HepG2 (cell line): ENCODE results near the gene CLTCL1. TPM values are rescaled to one million over a fixed set of nuclear protein-coding genes. Genes with fewer than 3 reads are reported as not detected.

Experiments
- PHB2 ChIP-seq: fragments of 450-650 bp; IDR thresholded peaks from 2 replicates; pipeline ENCODE4 v1.6.1; 2018; ENCODE audit not compliant: partially characterized antibody
- SRSF1 ChIP-seq: fragments of 200-400 bp; formaldehyde crosslinking; optimal IDR thresholded peaks from 2 replicates; pipeline ENCODE3; 2017; ENCODE audit warnings: mild to moderate bottlenecking, low read depth, low read length, moderate library complexity
- TARDBP ChIP-seq: sonication (generic); formaldehyde crosslinking; IDR thresholded peaks from 2 replicates; pipeline ENCODE4 v1.8.0; 2022; ENCODE audit warnings: mild to moderate bottlenecking, missing genetic modification reagents
- TCF7 ChIP-seq: sonication (generic); IDR thresholded peaks from 2 replicates; pipeline ENCODE4 v1.6.1; 2016; ENCODE audit warnings: antibody characterized with exemption, low read depth
- TP53 ChIP-seq: sonication (generic); formaldehyde crosslinking; conservative IDR thresholded peaks from 2 replicates; pipeline ENCODE4 v1.4.0; 2020; ENCODE audit warnings: missing genetic modification reagents
- ZBTB26 ChIP-seq: IDR thresholded peaks from 2 replicates; pipeline ENCODE4 v1.6.1; 2016; ENCODE audit warnings: missing compliant biosample characterization, missing genetic modification reagents, borderline replicate concordance
- ZNF235 ChIP-seq: sonication (generic); formaldehyde crosslinking; IDR thresholded peaks from 2 replicates; pipeline ENCODE4 v1.8.1; 2023; ENCODE audit warnings: mild to moderate bottlenecking, missing genetic modification reagents, borderline replicate concordance
- ZNF317 ChIP-seq: sonication (generic); formaldehyde crosslinking; IDR thresholded peaks from 2 replicates; pipeline ENCODE4 v1.5.0; 2020; ENCODE audit warnings: mild to moderate bottlenecking, missing genetic modification reagents
- ZNF598 ChIP-seq: sonication (generic); formaldehyde crosslinking; IDR thresholded peaks from 2 replicates; pipeline ENCODE4 v1.5.1; 2020; ENCODE audit warnings: mild to moderate bottlenecking, missing genetic modification reagents, borderline replicate concordance
- polyA plus RNA-seq, 8 experiments: library from polyadenylated mRNA; depleted of rRNA in 3 of 8; stranded (reverse) in 7 of 8; unstranded in 1 of 8; fragments of >200 nt; fragmentation: Illumina TruSeq in 4 of 8; extraction: Trizol in 4 of 8; gene quantifications; 2 replicates each; pipeline versions ENCODE4 v1.2.1 to v1.2.3, GENCODE V29; 2011 to 2016; ENCODE audit warnings: low read depth in 4 of 8, missing spikeins in 1 of 8, mixed read lengths in 1 of 8; ENCODE audit not compliant: insufficient read depth in 1 of 8
- total RNA-seq, 5 experiments: library from RNA; depleted of rRNA; stranded (reverse); fragments of >200 nt; fragmentation: Illumina TruSeq; extraction: Trizol; gene quantifications; 2 replicates each; pipeline ENCODE4 v1.2.3, GENCODE V29; 2016; ENCODE audit warnings: low read depth in 1 of 5
- TF ChIP-seq, protein P1 (sequence below), 2 experiments: sonication (generic) in 1 of 2; formaldehyde crosslinking in 1 of 2; IDR thresholded peaks; 2 replicates each; pipeline versions ENCODE4 v1.6.1 to v1.9.0; 2014 to 2022; ENCODE audit warnings: antibody characterized with exemption in 1 of 2, borderline replicate concordance in 1 of 2, inconsistent platforms in 1 of 2, low read depth in 1 of 2, missing genetic modification reagents in 1 of 2
- TF ChIP-seq, protein P2 (sequence below): sonication (generic); formaldehyde crosslinking; IDR thresholded peaks from 2 replicates; pipeline ENCODE4 v1.5.1; 2020; ENCODE audit warnings: missing genetic modification reagents, mild to moderate bottlenecking, borderline replicate concordance
- TF ChIP-seq, protein P3 (sequence below): IDR thresholded peaks from 2 replicates; pipeline ENCODE4 v1.6.1; 2016; ENCODE audit warnings: low read depth, missing genetic modification reagents, missing compliant biosample characterization

CLTCL1 gene
- total and polyA plus RNA-seq, 2 of the 13 experiments (the other 11 are each of a cell fraction or from before 2014, with no cell fraction given): 8.1 to 10.9 TPM

DNA sequence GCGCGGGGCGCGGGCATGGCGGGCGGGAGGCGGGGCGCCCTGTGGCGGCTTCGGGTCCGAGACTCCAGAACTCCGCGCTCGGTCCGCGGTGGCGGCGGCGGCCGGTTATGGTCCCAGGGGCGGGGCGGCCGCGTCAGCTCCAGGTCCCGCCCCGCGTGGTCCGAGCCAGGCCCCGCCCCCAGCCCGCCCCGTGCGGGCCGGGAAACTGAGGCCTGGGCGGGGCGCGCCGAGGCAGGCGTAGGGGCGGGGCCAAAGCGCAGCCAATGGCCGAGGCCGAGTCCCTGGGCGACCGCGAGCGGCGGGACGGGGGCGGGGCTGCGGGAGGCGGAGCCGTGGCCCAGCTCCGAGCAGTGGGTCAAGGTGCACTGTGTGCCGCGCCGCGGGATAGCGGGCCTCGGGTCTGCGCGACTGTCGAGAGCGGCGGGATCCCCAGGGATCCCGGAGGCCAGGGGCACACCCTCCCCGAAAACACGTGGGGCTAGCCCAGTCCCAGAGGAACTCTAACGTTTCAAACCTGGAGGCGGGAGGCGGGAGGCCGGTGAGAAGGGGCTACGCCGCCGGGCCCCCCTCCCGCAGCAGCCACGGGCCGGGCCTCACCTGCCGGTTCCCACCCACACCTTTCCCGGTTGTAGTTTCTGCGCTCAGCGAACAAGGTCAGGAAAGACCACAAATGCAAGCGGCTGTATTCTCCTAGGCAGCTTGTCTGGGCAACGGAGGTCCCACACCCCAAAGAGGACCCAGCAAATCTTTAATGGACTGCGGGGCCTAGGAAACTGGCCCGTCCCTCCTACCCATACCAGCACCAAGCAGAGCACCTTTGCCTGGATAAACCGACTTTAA, 112.6 kb downstream of the CLTCL1 start, which contains the start of gene SLC25A1 (continued):
- TF ChIP-seq, protein P1, sequence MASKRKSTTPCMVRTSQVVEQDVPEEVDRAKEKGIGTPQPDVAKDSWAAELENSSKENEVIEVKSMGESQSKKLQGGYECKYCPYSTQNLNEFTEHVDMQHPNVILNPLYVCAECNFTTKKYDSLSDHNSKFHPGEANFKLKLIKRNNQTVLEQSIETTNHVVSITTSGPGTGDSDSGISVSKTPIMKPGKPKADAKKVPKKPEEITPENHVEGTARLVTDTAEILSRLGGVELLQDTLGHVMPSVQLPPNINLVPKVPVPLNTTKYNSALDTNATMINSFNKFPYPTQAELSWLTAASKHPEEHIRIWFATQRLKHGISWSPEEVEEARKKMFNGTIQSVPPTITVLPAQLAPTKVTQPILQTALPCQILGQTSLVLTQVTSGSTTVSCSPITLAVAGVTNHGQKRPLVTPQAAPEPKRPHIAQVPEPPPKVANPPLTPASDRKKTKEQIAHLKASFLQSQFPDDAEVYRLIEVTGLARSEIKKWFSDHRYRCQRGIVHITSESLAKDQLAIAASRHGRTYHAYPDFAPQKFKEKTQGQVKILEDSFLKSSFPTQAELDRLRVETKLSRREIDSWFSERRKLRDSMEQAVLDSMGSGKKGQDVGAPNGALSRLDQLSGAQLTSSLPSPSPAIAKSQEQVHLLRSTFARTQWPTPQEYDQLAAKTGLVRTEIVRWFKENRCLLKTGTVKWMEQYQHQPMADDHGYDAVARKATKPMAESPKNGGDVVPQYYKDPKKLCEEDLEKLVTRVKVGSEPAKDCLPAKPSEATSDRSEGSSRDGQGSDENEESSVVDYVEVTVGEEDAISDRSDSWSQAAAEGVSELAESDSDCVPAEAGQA (IDR thresholded peaks at IDR 0.05; ENCODE audit: low read depth): no peak
- TF ChIP-seq, protein P1 (CRISPR knock-in tag; IDR thresholded peaks at IDR 0.05; ENCODE audit: borderline replicate concordance): 0 out of 2 replicates have a peak, but pooled peaks have one; percentile 14
- TF ChIP-seq TCF7 (no peak), ZNF235 (CRISPR knock-in tag) (peak; percentile 48; the same call in 1 of the 2 replicates), ZBTB26 (CRISPR knock-in tag) (peak; percentile 48; the same call in 1 of the 2 replicates), TP53 (CRISPR knock-in tag) (0 out of 2 replicates have a peak, but pooled peaks have one; percentile 22), PHB2 (no peak), ZNF317 (CRISPR knock-in tag) (peak; percentile 38; the same call in 1 of the 2 replicates), ZNF598 (CRISPR knock-in tag) (no peak; the same call in 1 of the 2 replicates), SRSF1 (peak; percentile 49), TARDBP (CRISPR knock-in tag) (peak; percentile 9; the same call in 1 of the 2 replicates)
- TF ChIP-seq, protein P2, sequence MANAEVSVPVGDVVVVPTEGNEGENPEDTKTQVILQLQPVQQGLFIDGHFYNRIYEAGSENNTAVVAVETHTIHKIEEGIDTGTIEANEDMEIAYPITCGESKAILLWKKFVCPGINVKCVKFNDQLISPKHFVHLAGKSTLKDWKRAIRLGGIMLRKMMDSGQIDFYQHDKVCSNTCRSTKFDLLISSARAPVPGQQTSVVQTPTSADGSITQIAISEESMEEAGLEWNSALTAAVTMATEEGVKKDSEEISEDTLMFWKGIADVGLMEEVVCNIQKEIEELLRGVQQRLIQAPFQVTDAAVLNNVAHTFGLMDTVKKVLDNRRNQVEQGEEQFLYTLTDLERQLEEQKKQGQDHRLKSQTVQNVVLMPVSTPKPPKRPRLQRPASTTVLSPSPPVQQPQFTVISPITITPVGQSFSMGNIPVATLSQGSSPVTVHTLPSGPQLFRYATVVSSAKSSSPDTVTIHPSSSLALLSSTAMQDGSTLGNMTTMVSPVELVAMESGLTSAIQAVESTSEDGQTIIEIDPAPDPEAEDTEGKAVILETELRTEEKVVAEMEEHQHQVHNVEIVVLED (CRISPR knock-in tag): peak; percentile 10; the same call in 1 of the 2 replicates
- TF ChIP-seq, protein P3, sequence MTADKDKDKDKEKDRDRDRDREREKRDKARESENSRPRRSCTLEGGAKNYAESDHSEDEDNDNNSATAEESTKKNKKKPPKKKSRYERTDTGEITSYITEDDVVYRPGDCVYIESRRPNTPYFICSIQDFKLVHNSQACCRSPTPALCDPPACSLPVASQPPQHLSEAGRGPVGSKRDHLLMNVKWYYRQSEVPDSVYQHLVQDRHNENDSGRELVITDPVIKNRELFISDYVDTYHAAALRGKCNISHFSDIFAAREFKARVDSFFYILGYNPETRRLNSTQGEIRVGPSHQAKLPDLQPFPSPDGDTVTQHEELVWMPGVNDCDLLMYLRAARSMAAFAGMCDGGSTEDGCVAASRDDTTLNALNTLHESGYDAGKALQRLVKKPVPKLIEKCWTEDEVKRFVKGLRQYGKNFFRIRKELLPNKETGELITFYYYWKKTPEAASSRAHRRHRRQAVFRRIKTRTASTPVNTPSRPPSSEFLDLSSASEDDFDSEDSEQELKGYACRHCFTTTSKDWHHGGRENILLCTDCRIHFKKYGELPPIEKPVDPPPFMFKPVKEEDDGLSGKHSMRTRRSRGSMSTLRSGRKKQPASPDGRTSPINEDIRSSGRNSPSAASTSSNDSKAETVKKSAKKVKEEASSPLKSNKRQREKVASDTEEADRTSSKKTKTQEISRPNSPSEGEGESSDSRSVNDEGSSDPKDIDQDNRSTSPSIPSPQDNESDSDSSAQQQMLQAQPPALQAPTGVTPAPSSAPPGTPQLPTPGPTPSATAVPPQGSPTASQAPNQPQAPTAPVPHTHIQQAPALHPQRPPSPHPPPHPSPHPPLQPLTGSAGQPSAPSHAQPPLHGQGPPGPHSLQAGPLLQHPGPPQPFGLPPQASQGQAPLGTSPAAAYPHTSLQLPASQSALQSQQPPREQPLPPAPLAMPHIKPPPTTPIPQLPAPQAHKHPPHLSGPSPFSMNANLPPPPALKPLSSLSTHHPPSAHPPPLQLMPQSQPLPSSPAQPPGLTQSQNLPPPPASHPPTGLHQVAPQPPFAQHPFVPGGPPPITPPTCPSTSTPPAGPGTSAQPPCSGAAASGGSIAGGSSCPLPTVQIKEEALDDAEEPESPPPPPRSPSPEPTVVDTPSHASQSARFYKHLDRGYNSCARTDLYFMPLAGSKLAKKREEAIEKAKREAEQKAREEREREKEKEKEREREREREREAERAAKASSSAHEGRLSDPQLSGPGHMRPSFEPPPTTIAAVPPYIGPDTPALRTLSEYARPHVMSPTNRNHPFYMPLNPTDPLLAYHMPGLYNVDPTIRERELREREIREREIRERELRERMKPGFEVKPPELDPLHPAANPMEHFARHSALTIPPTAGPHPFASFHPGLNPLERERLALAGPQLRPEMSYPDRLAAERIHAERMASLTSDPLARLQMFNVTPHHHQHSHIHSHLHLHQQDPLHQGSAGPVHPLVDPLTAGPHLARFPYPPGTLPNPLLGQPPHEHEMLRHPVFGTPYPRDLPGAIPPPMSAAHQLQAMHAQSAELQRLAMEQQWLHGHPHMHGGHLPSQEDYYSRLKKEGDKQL (CRISPR knock-in tag): no peak
